ENCODE results near the gene JAG1.

JAG1 gene

DNA sequence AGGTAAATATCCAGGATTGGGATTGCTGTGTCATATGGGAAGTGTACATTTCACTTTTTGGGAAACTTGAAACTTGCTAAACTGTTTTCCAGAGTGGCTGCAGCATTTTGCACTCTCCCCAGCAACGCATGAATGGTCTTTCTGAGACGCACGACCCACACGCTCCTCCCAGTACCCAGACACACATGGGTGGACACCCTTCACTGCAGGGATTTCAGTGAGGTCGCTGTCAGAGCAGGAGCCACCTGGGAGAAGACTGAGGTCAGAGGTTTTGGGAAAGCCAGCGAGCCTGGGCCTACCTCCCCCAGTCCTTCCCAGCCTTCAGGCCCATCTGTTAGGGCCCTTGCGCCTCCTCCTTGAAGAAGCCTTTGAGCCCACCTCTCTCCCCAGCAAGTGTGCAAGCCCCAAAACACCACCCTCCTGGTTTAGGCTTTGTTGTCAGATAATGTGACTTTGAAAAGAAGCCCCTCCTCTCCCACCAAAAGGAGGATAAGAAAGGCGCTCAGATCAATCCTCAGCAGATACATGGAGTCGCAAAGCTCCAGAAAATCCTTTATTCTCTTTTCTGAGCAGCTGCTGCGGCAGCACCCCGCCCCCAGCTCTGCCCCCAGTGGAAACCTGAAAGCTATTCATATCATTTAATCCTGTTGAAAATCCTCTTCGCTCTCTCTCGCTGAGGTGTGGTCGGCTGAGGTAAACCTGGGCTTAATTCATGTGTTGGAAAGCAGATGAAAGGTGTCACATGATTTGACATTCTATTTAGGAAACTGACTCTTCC is 12.7 kb upstream of the JAG1 start:
- DNase-seq (ENCODE audit: low read depth in 1 of 2, low spot score in 1 of 2) = no peak
- in situ Hi-C loops (cut with HindIII; ENCODE audit: low pct_unique_long_range_greater_than_20kb, low sequenced_read_pairs) = no loop called here
- no peak for TF ChIP-seq JUND (IDR thresholded peaks at IDR 0.05; ENCODE audit: low read depth)

DNA sequence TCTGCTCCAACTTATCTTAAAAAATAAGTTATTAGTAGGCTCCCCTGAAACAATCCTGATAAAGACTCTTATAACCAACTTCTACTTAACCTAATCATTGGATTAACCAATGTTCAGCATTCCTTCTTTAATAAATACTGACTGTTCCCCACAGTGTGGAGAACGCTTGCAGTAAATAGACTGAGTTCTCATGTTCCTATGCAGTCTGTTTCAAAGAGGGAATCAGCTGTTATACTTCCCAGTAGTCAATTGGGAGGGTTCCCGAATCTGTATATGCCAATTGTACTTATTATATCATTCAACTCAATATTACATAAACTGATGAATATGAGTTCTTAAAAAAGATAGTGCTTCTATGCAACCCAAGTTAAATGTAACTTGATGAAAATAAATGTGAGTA is 9.7 kb upstream of the JAG1 start:
- in situ Hi-C loops (cut with HindIII; ENCODE audit: low pct_unique_long_range_greater_than_20kb, low sequenced_read_pairs) = no loop called here
- no peak for TF ChIP-seq JUND (IDR thresholded peaks at IDR 0.05; ENCODE audit: low read depth)
- no peak for DNase-seq (ENCODE audit: low read depth in 1 of 2, low spot score in 1 of 2)

DNA sequence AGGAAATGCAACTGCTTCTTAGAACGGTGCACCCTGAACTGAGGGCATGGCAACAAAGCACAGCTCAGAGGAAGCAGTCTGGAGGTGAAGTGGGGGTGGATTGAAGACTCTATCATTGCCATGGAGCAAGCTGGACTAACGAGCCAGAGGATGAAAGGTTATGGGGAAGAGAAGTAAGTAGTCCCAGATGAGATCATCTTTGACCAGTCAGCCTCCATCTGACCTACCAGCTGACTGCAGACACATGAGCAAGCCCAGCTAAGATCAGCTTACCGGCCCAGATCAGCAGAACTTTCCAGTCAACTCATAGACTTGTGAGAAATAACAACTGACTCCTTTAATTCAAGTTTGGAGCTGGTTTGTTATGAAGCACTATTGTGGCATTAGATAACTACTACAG is 9.1 kb upstream of the JAG1 start:
- no peak for DNase-seq (ENCODE audit: low read depth in 1 of 2, low spot score in 1 of 2)
- TF ChIP-seq JUND (IDR thresholded peaks at IDR 0.05; ENCODE audit: low read depth) = no peak
- in situ Hi-C loops (cut with HindIII; ENCODE audit: low pct_unique_long_range_greater_than_20kb, low sequenced_read_pairs) = no loop called here

DNA sequence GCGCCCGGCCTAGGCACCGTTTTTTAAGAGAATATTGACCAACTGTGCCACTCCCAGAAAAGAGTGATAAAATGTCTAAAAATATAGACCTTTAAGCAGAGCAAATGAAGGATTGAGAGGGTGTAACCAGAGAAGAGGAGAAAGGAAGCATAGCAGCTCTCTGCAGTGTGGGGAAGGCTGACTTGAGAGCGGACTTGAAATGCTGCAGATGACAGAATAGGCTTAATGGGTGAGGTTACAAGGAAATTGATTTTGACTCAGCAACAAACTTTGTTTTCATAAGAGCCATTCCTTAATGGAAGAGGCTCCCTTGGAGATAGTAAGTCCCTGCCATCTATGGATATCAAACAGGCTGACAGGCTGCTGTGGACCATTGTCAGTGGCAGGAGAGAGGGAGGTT is 7.7 kb upstream of the JAG1 start:
- in situ Hi-C loops (cut with HindIII; ENCODE audit: low pct_unique_long_range_greater_than_20kb, low sequenced_read_pairs) = no loop called here
- no peak for TF ChIP-seq JUND (IDR thresholded peaks at IDR 0.05; ENCODE audit: low read depth)
- no peak for DNase-seq (ENCODE audit: low read depth in 1 of 2, low spot score in 1 of 2)

DNA sequence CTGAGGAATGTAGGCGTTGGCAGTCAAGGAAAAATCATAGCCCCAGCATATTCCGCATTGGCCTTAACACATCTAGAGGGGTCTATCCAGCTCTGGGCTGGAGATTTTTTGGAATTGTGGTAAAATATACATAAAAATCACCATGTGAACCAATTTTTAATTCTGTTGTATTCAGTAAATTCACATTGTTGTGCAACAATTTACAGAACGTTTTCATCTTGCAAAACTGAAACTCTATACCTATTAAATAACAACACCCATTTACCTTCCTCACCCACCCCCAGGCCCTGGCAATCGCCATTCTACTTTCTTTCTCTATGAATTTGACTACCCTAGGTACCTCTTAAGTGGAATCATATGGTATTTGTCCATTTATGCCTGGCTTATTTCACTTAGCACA is 6.8 kb upstream of the JAG1 start:
- no peak for DNase-seq (ENCODE audit: low read depth in 1 of 2, low spot score in 1 of 2)
- no peak for TF ChIP-seq JUND (IDR thresholded peaks at IDR 0.05; ENCODE audit: low read depth)
- in situ Hi-C loops (cut with HindIII; ENCODE audit: low pct_unique_long_range_greater_than_20kb, low sequenced_read_pairs) = no loop called here

DNA sequence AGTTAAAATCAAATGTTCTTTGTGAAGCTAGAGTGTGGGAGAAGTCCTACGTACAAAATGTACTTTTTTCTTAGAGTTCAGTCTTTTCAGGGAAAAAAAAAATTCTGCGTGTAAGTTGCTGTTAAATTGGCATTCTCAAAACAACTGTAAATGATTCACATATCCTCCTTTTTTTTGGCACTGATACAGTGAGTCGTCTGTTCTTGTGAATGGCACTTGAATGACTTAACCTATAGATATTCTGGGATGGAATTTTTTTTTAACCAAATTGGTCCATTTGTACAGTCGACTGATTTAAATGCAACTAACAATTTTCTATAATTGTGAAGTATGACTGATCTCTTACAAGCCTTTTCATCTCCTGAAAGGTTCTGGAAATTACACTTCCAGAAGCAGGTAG is 5.5 kb upstream of the JAG1 start:
- in situ Hi-C loops (cut with HindIII; ENCODE audit: low pct_unique_long_range_greater_than_20kb, low sequenced_read_pairs) = no loop called here
- DNase-seq (ENCODE audit: low read depth in 1 of 2, low spot score in 1 of 2) = no peak
- TF ChIP-seq JUND (IDR thresholded peaks at IDR 0.05; ENCODE audit: low read depth) = no peak

DNA sequence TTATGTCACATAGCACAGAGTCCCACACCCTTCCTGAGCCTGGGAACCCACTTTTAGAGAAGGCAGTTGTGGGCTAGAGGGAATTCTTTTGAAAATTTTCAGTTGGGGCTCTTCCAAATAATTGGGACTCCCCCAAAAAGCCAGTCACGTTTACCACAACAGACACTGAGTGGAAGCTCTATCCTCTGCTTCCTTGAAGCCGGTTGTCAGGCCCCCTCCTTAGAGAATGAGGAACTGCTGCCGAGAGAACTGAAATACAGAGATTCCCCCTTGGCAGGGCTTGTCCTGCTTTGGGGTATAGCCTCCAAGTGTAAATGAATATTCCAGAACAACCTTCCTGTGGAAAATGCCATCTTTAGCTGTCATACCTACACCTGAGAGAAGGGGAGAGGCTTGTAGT is 2.7 kb upstream of the JAG1 start:
- TF ChIP-seq JUND (IDR thresholded peaks at IDR 0.05; ENCODE audit: low read depth) = no peak
- in situ Hi-C loops (cut with HindIII; ENCODE audit: low pct_unique_long_range_greater_than_20kb, low sequenced_read_pairs) = no loop called here
- DNase-seq (ENCODE audit: low read depth in 1 of 2, low spot score in 1 of 2) = no peak

DNA sequence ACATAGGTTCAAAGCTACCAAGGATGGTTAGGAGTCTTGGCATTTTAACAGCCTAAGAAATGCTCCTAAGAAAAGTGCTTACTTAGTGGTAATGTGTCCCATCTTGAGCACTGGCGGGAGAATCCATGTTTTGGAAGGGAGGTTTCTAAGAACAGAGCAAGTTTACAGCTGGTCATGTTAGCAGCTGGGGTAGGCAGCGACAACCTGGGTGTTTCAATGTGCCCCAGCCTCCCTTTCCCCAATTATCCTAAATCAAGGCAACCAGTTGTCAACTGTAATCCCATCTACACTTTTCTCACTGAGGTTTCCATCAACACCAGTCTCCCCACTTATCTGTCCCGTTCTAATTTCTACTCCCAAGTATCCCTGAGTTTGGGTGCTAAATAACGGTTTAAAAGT is 1.6 kb upstream of the JAG1 start:
- in situ Hi-C loops (cut with HindIII; ENCODE audit: low pct_unique_long_range_greater_than_20kb, low sequenced_read_pairs) = no loop called here
- no peak for DNase-seq (ENCODE audit: low read depth in 1 of 2, low spot score in 1 of 2)
- TF ChIP-seq JUND (IDR thresholded peaks at IDR 0.05; ENCODE audit: low read depth) = no peak

DNA sequence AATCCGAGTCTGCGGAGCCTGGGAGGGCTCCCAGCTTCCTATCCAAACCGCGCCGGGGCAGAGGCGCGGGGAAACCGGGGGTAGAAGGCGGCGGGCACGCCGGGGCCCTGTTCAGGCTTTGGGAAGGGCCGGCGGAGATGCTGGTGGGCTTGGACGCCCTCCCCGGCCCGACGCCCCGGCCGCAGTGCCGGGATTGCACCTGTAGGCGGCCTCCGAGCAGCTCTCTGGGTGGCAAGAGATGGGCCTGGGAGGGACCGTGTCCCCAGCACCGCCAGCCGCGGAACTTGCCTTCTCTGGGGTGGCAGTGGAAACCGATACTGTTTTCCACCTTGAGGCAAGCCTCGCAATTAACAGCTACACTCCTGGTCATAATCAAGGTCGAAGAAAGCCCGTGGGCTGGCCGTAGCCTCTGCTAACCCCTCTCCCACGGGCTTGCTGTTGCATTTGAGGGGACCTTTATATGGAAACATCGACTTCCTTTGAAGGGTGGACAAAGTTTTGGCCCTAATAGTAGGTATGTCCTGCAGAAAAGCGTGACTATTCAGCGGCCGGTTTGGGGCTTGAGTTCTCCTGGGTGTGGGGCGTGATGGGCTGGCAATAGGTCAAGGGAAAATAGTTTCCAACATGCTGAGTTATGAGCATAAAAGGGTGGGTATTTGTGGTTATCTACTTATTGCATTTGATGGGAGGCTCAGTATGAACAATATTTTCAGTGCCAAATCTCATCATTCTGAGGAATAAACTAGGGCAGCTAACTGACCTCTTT is 1.1 kb upstream of the JAG1 start:
- TF ChIP-seq JUND (IDR thresholded peaks at IDR 0.05; ENCODE audit: low read depth) = no peak
- in situ Hi-C loops (cut with HindIII; ENCODE audit: low pct_unique_long_range_greater_than_20kb, low sequenced_read_pairs) = no loop called here
- DNase-seq (ENCODE audit: low read depth in 1 of 2, low spot score in 1 of 2) = peak; percentile 72 to 85

DNA sequence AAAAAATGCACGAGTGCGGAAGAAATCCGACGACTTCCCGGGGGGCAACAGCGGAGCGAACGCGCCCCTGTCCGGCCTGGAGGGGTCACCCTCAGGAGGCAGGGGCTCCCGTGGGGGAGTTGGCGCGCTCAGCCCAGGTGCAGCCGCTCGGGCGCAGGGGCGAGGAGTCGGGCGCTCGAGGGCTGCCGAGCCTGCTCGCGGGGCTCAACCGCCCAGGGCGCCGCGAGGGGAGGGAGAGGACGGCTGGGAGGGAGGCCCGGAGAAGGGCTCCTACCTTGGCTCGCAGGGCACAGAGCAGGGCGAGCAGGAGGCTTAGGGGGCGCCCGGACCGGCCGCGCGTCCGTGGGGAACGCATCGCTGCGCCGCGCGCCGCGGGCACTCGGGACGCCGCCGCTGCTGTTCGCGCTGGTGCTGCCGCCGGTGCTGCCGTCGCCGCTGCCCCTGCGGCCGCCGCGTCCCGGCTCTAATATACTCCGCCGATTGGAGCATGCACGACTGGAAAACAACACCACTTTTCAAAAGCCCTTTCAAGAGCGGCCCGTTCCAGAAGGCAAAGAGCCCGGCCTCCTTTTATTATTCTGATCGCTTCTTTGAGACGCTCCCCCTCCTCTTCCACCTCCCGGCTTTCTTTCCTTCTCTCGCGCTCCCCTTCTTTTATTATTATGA is 490 bp downstream of the JAG1 start:
- DNase-seq (ENCODE audit: low read depth in 1 of 2, low spot score in 1 of 2) = peak in 1 of 2 experiments; percentile 47
- in situ Hi-C loops (cut with HindIII; ENCODE audit: low pct_unique_long_range_greater_than_20kb, low sequenced_read_pairs) = no loop called here
- TF ChIP-seq JUND (IDR thresholded peaks at IDR 0.05; ENCODE audit: low read depth) = no peak

DNA sequence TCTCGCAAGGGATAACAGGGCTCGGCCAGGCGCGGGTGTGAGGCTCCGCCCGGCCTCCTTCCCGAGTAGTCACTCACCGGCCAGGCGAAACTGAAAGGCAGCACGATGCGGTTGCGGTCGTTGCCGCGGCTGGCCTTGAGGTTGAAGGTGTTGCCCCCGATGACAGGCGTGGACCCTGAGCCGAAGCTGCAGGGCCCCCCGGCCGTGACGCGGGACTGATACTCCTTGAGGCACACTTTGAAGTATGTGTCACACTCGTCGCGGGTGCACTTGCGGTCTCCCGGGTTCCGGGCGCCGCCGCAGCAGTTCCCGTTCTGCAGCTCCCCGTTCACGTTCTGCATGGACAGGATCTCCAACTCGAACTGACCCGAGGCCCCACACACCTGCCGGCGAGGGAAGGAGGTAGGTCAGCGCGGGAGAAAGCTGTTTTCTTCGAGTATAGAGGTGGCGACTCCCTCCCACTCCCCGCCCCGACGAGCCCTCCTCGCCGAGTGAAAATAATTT is 1.1 kb downstream of the JAG1 start:
- DNase-seq (ENCODE audit: low read depth in 1 of 2, low spot score in 1 of 2) = peak; percentile 45 to 63
- no peak for TF ChIP-seq JUND (IDR thresholded peaks at IDR 0.05; ENCODE audit: low read depth)
- in situ Hi-C loops (cut with HindIII; ENCODE audit: low pct_unique_long_range_greater_than_20kb, low sequenced_read_pairs) = no loop called here

DNA sequence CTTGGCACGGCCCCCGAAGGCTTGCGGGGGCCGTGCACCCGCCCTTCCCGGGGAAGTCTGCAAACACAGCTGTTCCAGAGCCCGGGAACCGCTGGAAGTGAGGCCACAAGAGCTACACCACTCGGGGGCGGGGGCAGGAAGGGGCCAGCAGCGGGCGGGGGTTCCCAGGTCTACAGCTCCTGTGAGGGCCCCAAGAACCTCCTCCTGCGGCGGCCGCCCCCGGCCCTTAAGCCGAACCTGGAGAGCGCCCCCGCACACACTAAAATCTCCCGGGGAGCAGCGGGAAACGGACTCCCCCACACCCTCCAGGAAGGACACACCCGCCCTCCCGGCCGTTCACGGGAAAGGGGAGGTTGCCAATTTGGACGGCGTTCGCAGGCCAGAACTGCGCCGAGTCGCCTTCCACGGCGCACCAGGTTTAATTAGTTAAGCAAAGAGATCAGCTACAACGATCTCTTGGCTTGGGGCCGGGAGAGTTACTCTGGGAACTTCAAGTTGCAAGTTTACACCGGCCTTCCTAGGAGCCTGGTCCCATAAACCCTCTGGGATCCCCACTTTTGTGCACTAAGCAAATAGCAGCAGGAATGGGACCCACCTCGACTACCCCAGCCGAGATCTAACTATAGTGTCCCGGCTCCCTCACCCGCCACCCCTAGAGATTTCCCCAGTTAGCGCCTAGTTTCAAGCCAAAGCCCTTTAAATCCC is 1.7 kb downstream of the JAG1 start:
- in situ Hi-C loops (cut with HindIII; ENCODE audit: low pct_unique_long_range_greater_than_20kb, low sequenced_read_pairs) = no loop called here
- no peak for TF ChIP-seq JUND (IDR thresholded peaks at IDR 0.05; ENCODE audit: low read depth)
- DNase-seq (ENCODE audit: low read depth in 1 of 2, low spot score in 1 of 2) = peak; percentile 51 to 61
